Loucy (cell line): ENCODE measurements around the gene SERF2.
"Not testable (repeated sequence)": the region's sequence is repeated elsewhere in the genome, so short reads cannot be mapped to it uniquely, and the experiment has no call there.

ENCODE experiments used
- H2AFZ ChIP-seq: fragments of 200-600 bp; sonication (generic); 2 replicates; pipeline ENCODE4 v1.6.0; 2016; ENCODE audit warnings: antibody characterized with exemption, mild to moderate bottlenecking, low read length, moderate library complexity
- H3F3A ChIP-seq: fragments of 200-600 bp; 2 replicates; pipeline ENCODE4 v1.6.0; 2016; ENCODE audit warnings: antibody characterized with exemption, low read depth, mild to moderate bottlenecking
- H3K27me3 ChIP-seq: fragments of 200-600 bp; sonication (generic); 2 replicates; pipeline ENCODE4 v1.6.1; 2014; ENCODE audit warnings: low read length, mild to moderate bottlenecking; ENCODE audit not compliant: insufficient read depth, poor library complexity, severe bottlenecking
- H3K36me3 ChIP-seq: fragments of 200-600 bp; sonication (generic); 2 replicates; pipeline ENCODE4 v1.6.1; 2016; ENCODE audit warnings: low read length; ENCODE audit not compliant: insufficient read depth
- H3K4me1 ChIP-seq: fragments of 200-600 bp; sonication (generic); 2 replicates; pipeline ENCODE4 v1.5.1; 2014; ENCODE audit warnings: low read length, mild to moderate bottlenecking; ENCODE audit not compliant: insufficient read depth, poor library complexity, severe bottlenecking
- H3K4me2 ChIP-seq: fragments of 200-600 bp; sonication (generic); 2 replicates; pipeline ENCODE4 v1.6.0; 2014; ENCODE audit warnings: antibody characterized with exemption, low read length, low read depth, mild to moderate bottlenecking; ENCODE audit not compliant: poor library complexity, severe bottlenecking
- H3K4me3 ChIP-seq: fragments of 200-600 bp; sonication (generic); 2 replicates; pipeline ENCODE4 v1.5.1; 2014; ENCODE audit warnings: low read length, mild to moderate bottlenecking, mixed read lengths; ENCODE audit not compliant: poor library complexity, severe bottlenecking
- H3K79me2 ChIP-seq: fragments of 200-600 bp; sonication (generic); 2 replicates; pipeline ENCODE4 v1.6.1; 2014; ENCODE audit warnings: low read length; ENCODE audit not compliant: insufficient read depth
- H3K9ac ChIP-seq: fragments of 200-600 bp; sonication (generic); 2 replicates; pipeline ENCODE4 v1.6.0; 2014; ENCODE audit warnings: mild to moderate bottlenecking, low read depth, low read length, moderate library complexity; ENCODE audit not compliant: poor library complexity, severe bottlenecking
- H3K9me2 ChIP-seq: fragments of 200-600 bp; sonication (generic); replicated peaks from 2 replicates; pipeline ENCODE4 v1.6.1; 2016; ENCODE audit warnings: low read depth, low read length, mixed read lengths
- H3K9me3 ChIP-seq: fragments of 200-600 bp; sonication (generic); 2 replicates; pipeline ENCODE4 v1.6.1; 2014; ENCODE audit warnings: mild to moderate bottlenecking, antibody characterized with exemption, low read length, low read depth; ENCODE audit not compliant: insufficient read depth
- H4K20me1 ChIP-seq: fragments of 200-600 bp; sonication (generic); 2 replicates; pipeline ENCODE4 v1.6.0; 2014; ENCODE audit warnings: antibody characterized with exemption, low read length, mild to moderate bottlenecking; ENCODE audit not compliant: insufficient read depth, poor library complexity, severe bottlenecking
- EZH2phosphoT487 ChIP-seq: fragments of 200-600 bp; IDR thresholded peaks from 2 replicates; pipeline ENCODE4 v1.6.1; 2018; ENCODE audit warnings: antibody characterized with exemption, mild to moderate bottlenecking, moderate library complexity, borderline replicate concordance
- TF ChIP-seq, protein P1 (sequence below): fragments of 200-600 bp; sonication (generic); conservative IDR thresholded peaks from 2 replicates; pipeline ENCODE4 v1.5.1; 2014; ENCODE audit warnings: mild to moderate bottlenecking, antibody characterized with exemption, low read length

The SERF2 gene

DNA sequence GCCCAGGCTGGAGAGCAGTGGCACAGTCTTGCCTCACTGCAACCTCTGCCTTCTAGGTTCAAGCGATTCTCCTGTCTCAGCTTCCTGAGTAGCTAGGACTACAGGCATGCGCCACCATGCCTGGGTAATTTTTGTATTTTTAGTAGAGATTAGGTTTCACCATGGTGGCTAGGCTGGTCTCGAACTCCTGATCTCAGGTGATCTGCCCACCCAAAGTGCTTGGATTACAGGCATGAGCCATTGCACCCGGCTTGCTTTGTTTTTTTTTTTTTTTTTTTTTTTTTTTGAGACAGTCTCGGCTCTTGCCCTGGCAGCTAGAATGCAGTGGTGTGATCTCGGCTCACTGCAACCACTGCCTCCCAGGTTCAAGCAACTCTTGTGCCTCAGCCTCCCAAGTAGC is 40.4 kb downstream of the SERF2 start:
- Histone ChIP-seq H3K4me2 (peak overlapping the region; percentile 75), H3K9ac (peak overlapping the region; percentile 63), H3K36me3 (peaks cover 18% of the 10 kb centered on the region; the same call in 1 of the 2 replicates), H3K4me3 (peak overlapping the region; percentile 86), H3K79me2 (peaks cover 79% of the 10 kb centered on the region), H3K4me1 (peaks cover 27% of the 10 kb centered on the region)
- H3K9me3 ChIP-seq, H4K20me1 ChIP-seq, H2AFZ ChIP-seq, H3K9me2 ChIP-seq, H3F3A ChIP-seq, H3K27me3 ChIP-seq: not testable (repeated sequence)

DNA sequence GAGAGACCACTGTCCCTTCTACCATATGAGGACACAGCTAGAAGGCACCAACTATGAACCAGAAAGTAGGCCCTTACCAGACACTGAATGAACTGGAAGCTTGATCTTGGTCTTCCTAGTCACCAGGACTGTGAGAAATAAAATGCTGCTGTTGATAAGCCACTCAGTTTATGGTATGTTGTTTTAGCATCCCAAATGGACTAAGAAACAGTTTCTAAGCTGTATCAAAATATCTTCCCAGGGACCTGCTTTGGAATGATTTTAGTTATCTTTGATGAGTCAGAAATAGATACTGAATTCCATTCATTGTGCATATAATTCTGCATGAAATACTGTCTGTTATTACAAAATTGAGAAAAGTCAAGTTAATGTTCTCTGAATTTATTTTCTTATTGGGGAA is 53.3 kb downstream of the SERF2 start:
- no peak overlapping the region for H2AFZ ChIP-seq
- no peak overlapping the region for H3K9ac ChIP-seq
- no peaks in the 10 kb centered on the region for H3K27me3 ChIP-seq
- no peaks in the 10 kb centered on the region for H3K4me1 ChIP-seq
- no peak overlapping the region for H3K4me2 ChIP-seq
- H3K79me2 ChIP-seq = no peaks in the 10 kb centered on the region
- no peaks in the 10 kb centered on the region for H3F3A ChIP-seq
- H3K4me3 ChIP-seq = no peak overlapping the region
- H3K36me3 ChIP-seq = peaks cover 57% of the 10 kb centered on the region
- H3K9me2 ChIP-seq = no peaks in the 10 kb centered on the region
- no peak for TF ChIP-seq EZH2phosphoT487
- TF ChIP-seq, protein P1, sequence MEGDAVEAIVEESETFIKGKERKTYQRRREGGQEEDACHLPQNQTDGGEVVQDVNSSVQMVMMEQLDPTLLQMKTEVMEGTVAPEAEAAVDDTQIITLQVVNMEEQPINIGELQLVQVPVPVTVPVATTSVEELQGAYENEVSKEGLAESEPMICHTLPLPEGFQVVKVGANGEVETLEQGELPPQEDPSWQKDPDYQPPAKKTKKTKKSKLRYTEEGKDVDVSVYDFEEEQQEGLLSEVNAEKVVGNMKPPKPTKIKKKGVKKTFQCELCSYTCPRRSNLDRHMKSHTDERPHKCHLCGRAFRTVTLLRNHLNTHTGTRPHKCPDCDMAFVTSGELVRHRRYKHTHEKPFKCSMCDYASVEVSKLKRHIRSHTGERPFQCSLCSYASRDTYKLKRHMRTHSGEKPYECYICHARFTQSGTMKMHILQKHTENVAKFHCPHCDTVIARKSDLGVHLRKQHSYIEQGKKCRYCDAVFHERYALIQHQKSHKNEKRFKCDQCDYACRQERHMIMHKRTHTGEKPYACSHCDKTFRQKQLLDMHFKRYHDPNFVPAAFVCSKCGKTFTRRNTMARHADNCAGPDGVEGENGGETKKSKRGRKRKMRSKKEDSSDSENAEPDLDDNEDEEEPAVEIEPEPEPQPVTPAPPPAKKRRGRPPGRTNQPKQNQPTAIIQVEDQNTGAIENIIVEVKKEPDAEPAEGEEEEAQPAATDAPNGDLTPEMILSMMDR = no peak
- H3K9me3 ChIP-seq = no peaks in the 10 kb centered on the region
- no peaks in the 10 kb centered on the region for H4K20me1 ChIP-seq
